GM18951 (cell line): ENCODE data around the gene NRP1.

Source experiments
- POLR2A ChIP-seq: IDR thresholded peaks from 4 replicates; pipeline ENCODE4 v1.6.1; 2011; ENCODE audit warnings: mild to moderate bottlenecking; ENCODE audit not compliant: insufficient read length, insufficient read depth; ENCODE audit errors: extremely low read depth
- in situ Hi-C: fragments of 300-500 bp; cut with MboI; formaldehyde crosslinking; loops from one replicate; pipeline ENCODE4 v1.12.0; 2022; ENCODE audit warnings: low sequenced_read_pairs, mixed read lengths, inconsistent platforms; ENCODE audit not compliant: unreplicated experiment

Gene NRP1

GRCh38 chr10:33201971-33202370, 132.5 kb downstream of the NRP1 start:
- in situ Hi-C loops, result no loop called here
- no peak for TF ChIP-seq POLR2A

DNA sequence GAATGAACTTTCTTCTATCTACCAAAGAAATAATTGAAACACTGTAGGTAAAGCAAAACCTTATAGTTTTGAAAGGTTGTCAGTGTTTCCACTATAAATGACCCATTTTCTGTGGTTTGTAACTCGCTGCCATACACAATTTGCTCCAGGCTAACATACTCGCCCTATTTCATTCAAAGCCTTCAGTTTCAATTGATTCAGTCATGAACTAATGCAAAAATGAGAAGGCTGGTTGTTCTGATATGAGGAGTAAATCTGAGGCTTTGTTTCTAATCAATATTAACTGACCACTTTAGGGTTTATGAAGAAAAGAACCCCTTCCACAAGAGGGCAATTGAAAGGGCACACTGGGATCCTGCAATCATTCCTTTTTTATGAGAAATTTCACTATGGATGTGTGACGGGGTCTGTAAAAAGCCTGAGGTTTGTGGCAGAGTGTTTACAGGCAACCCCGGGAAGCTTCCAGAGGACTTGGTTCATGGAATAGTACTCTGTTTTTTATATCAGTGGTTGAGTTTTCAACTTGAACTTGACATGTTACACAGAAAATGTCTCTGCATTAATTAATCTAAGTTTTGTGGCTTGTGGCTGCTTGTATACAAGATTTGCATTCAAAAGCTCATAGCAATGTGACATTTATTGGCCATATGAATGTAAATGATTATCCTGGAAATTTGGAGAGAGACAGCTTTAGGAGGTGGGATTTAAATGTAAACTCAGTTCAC, 133.2 kb downstream of the NRP1 start:
- no peak for TF ChIP-seq POLR2A
- in situ Hi-C loops, result no loop called here

GRCh38 chr10:33199731-33200232, 134.7 kb downstream of the NRP1 start:
- TF ChIP-seq POLR2A, result no peak
- in situ Hi-C loops, result no loop called here

- in situ Hi-C loops, result no loop called here
- TF ChIP-seq POLR2A, result no peak
These were observed 135.9 kb downstream of the NRP1 start for GRCh38 chr10:33198610-33199009.

DNA sequence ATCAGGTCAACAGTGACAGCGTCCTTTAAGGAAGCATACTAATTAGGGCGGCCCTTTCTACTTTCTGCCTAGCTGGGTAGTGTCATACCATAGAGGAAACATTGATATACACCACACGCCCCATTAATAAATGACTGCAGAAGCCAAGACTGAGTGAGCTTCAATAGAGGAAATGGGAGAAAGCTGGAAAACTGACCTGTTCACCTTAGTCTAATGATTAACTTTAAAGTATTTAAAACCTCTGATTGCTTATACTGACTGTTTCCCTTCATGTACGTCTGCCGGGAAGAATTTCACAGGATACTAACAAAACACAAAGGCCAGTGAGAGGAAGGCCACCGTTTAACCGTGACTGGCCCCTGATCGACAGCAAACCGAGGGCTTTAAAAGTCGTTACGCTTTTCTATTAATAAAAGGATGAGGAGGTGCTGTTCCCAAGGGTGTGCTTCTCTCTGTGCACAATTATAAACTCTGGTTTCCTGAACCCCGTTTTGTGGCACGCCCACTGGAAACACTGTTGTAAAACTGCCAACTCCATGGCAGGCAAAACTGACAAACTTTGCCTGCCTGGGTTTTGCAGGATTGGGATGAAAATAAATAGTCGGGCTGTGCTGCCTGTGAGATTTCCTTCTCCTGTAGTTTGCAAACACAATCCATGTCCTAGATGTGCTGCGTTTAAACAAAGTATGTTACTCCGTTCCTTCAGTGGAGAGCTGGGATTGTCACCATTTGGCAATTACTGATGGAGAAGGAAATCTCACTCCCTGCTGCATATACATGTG, 137.6 kb downstream of the NRP1 start:
- in situ Hi-C loops, result no loop called here
- TF ChIP-seq POLR2A, result no peak

DNA sequence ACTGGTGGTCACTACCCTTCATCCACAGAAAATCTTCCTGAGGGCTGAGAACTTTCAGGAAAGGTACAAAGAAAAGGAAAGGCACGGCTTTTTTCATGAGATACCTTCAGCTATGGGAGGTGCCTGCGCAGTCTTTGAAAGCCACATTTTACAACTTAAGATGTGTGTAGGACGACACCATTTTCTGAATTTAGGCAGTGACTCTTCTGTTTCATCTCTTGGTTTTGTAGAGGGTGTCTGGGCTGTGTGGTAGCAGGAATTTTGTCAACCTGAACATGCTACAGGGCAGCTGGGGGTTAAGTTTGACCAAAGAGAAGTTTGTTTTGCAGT, 138.1 kb downstream of the NRP1 start:
- TF ChIP-seq POLR2A, result no peak
- in situ Hi-C loops, result no loop called here

GRCh38 chr10:33195608-33196376, 138.7 kb downstream of the NRP1 start:
- in situ Hi-C loops, result no loop called here
- no peak for TF ChIP-seq POLR2A

- no peak for TF ChIP-seq POLR2A
- in situ Hi-C loops, result no loop called here
These were observed 140.6 kb downstream of the NRP1 start for GRCh38 chr10:33193701-33194521.

DNA sequence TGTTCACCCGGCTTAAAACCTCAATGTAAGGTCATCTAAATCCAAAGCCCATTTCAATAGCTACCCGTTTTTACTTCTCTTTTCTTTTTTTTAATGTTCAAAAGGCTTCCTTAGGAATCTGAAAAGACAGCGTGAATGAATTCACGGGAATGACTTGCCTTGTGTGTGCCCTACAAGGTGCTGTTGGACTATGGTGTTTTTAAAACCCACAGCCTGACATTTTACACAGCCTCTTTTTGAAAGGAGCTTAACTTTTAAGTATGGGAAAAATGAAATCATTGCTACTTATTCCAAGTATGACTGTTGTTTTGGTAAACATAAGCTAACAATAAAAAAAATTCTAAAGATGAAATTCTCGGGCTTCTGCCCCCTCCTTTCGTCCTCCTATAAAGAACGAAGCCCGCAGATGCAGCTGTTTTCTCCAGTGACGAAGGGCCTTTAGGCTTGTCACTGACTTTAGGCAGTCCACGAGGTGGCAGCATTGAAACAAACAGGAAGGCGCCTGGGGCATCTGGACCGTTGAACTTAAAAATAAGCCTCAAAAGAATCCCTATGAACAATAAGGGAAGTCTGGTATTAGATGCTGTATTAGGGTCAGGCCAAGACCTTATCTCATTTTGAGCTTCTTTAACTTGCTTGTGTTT, 141.3 kb downstream of the NRP1 start:
- in situ Hi-C loops, result no loop called here
- no peak for TF ChIP-seq POLR2A

- in situ Hi-C loops, result no loop called here
- no peak for TF ChIP-seq POLR2A
These were observed 142.3 kb downstream of the NRP1 start for GRCh38 chr10:33192190-33192589.

GRCh38 chr10:33190406-33190805, 144.1 kb downstream of the NRP1 start:
- TF ChIP-seq POLR2A, result no peak
- in situ Hi-C loops, result no loop called here

- no peak for TF ChIP-seq POLR2A
- in situ Hi-C loops, result no loop called here
These were observed 144.7 kb downstream of the NRP1 start for GRCh38 chr10:33189808-33190207.
